GM18520 (cell line): ENCODE data around the gene PIGH.

Experiments
- ATAC-seq: cut with Tn5 transposase; IDR thresholded peaks from one replicate; pipeline ENCODE4 v1.9.1; 2021; ENCODE audit not compliant: unreplicated experiment

Gene PIGH

DNA sequence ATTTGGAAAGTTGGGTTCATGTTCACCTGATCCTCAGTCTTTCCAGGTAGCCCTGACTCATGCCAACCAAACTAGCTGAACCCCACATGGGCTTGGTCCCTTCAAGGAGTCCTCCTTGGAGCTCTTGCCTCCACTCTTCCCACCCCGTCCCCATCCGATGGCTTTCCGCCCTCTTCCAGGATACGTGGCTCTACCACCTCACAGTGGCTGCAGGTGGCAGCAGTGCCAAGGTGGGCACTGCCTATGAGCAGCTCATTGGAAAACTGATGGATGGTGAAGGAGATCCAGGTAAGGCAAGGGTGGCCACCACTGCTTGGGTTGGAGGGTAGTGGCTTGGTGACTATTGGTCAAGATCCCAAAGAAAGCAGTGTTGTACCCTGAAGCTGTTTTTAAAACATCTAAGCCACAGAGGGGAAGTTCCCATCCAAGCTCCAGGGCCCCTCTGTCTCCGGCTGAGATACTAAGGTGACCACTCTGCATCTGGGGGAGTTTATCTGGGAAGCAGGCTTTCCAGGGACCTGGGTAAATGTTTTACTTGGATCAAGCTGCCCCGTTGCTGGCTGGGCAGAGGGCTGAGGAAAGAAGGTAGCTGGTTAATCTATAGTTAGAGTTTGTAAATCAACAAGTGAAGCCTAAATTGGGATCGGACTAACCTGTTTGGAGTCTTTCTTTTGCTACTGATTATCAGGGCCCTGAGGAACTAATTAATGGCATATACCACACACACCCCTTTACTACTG, 23.7 kb downstream of the PIGH start:
- ATAC-seq, result no peak

DNA sequence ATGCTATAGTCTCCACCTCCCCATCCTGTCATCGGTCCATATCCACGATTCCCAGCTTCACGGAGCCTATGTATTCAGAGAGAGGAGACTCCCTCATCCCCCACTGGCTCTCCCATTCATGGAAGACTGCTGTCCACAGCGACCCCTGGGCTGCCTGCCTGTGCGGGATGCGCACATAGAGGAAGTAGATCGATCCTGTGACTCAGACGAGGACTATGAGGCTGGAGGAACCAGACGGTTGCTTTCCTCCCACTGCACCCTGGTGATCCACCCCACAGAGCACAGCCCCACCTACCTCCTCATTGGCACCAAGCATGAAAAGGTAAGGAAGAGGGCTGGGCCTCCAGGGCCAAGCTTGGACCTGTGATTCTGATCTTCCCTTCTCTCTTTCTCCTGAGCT, 24.4 kb downstream of the PIGH start:
- ATAC-seq, result no peak

DNA sequence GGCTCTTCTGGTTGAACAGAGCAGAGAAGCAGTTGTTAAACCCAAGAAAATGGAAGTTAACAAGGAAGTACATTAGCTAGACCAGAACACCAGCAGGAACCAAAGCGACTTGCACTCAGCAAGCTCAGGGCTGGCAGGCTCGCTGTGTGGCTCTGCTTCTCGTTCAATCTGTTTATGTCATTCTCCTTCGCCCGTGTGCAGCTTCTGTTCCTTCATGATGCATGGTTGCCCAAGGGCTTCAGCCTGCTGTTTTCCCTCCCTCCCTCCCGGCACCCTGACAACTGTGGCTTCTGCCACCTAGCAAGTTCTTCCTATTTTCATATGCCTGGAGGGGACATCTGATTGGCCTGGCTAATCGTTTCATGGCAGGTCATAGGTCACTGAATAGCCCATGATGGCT, 25.3 kb downstream of the PIGH start:
- ATAC-seq, result no peak

DNA sequence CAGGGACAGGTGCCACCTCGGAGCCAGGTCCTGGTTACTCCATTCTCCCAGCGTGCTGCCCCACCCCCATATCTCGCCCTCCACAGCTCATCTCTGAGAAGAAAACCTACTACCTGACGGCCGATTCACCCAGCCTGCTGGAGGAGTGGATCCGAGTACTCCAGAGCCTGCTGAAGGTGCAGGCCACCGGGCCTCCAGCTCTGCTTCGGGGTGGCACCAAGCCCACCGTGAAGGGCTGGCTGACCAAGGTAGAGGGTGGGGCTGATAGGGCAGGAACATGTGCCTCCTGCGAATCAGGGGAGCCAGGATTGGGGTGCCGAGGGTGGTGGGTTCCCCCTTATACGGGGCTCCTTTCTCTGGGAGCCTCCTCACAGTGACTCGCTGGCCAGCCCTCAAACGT, 25.9 kb downstream of the PIGH start:
- ATAC-seq, result no peak

DNA sequence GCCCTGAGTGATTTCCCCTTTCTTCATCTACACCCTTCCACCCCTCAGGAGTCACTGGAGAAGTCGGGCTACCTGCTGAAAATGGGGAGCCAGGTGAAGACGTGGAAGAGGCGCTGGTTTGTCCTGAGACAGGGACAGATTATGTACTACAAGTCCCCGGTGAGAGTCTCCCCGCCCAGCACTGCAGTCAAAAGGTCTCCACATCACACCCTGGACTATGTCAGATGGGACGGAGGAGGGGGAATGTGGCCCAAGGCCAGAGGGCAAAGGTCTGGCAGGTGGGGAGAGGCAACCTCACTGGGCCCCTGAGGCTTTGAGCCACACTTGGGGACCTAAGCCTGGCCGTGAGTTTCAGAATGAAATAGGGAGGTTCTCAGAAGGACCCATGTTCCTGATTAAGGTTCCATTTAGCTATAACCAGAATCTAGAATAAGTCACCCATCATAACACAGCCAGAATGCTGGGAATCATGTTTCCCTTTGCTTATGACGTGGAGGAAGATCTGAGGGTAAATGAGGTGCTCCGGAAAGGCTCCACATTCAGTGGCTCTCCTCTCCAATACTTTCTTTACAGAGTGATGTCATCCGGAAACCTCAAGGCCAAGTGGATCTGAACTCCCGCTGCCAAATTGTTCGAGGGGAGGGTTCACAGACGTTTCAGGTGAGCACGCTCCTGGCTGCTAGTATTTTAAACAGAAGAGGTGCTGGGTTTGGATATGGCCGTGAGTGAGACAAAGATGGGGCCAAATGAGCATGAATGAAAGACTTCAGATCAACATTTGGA, 26.6 kb downstream of the PIGH start:
- no peak for ATAC-seq

DNA sequence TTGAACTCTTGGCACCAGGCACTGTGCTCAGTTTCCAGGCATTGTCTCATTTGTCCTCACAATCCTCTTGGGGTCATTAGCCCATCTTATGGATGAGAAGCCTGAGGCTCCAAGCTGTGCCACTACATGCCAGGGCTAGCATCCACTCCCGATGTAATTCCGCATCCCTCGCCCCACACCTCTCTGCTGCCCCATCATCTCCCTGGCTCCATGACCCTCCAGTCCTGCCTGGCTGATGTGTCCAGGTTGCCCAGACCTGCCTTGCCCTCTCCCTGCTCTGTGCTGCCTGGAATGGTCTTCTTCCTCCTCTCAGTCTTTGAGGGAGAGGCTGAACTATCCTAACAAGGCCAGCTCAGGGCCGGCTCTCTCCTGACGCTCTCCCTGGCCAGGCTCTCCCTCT, 27.5 kb downstream of the PIGH start:
- no peak for ATAC-seq

DNA sequence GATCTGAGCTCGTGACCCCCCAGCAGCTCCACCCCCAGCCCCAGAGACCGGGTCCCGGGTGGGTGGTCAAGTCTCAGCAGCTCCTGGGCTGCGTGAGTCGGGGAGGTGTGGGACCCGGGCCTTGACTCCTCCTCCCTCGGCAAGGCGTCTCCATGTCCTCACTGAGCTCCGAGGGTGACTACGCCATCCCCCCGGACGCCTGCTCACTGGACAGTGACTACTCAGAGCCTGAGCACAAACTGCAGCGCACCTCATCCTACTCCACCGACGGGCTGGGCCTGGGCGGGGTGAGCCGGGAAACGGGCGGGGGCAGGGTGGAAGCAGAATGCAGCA, 28.1 kb downstream of the PIGH start:
- ATAC-seq, result no peak

DNA sequence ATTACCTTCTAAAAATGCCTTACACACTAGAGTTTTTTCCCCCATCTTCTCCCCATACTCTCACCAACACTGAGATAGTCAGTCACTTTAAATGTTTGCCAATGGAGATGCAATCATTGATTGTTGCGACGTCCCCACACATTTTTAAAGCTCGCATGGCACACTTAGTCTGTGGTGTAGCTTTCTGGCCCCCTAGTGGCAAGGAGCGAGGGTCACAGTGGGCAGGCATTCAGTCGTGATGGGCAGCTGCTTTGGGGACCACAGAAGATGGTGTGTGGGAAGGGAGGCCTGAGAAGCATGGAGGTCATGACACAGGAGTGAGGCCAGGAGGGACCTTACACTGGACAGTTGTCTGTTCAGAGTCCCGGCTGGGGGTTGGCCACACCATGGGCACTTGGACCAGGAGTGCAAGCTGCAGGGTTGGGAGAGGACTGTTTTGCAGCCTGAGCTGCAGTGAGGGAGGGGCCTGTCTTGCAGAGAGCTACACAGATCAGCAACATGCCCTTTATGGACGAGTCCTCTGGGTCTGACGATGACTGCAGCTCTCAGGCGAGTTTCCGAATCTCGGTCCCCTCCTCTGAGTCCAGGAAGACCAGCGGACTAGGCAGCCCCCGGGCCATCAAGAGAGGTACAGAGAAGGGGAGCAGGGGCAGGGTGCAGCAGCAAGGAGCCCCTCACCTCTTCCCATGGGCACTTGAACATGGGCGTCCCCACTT, 28.6 kb downstream of the PIGH start:
- no peak for ATAC-seq

DNA sequence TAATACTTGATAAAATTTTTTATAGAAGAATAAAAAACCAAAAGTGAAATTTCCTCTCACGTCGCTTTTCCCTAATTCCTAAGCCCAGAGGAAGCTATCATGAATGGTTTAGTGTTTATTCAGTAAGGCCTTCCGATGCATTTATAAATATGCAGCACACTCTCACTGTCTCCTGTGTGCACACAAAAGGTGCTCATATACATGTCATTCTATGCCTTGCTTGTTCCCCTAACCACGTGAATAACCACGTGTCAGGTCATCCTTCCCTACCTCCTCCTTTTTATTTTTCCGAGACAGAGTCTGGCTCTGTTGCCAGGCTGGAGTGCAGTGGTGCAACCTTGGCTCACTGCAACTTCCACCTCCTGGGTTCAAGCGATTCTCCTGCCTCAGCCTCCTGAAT, 29.6 kb downstream of the PIGH start:
- ATAC-seq, result no peak

DNA sequence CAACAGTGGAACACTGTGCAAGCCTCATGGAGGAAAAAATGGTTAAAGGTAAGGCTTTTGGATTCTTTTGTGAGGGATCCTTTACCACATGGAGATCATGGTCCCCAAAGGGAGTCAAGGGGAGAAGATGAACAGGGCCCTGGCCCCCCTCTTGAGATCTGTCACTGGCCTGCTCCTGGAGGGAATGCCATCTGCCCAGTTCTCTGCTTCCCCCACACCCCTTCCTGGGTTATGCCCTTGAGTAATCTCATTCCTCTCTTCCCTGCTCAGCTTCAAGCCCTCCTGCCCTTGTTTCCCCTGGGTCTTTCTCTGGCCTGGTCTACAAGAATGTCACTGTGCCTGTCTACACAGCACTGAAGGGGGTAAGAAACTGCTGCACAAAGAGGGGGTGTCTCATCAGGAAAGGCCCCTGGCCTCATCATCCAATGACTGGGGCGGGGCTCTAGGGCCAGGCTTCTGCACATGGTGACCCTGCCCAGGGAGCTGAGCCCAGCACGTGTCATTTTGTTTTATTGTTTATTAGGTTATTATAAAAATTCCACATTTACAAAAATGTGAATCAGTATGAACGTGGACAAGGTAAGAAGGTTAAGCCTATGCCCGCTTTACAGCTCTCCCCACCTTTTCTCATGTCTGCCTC, 30.3 kb downstream of the PIGH start:
- ATAC-seq, result no peak

DNA sequence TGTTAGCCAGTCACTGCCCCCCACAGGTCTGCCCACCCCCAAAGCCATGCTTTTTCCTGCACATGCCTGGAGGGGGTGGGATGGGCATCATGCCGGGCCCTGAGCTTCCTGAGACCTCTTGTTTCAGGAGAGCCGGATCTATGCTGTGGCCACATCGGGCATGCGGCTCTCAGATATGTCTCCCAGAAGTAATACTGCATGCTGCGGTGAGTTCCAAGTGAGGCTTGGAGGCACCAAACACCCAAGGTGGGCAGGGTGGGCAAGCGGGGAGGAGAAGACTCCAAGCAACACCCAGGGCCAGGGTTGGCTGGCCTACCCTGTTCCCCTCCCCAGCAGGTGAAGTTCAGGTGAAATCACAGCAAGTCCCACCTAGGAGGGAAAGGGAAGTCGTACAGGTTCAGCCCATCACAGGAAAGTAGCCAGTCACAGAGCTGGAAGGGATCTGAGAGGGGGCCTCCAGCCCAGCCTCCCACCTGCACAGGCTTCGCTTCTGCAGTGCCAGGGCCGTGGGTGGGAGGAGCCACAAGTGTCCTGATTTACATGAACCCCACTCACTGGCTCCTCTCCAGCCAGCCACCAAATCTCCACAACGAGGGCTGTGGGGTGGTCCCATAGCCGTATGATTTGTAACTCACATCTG, 30.9 kb downstream of the PIGH start:
- ATAC-seq, result no peak

DNA sequence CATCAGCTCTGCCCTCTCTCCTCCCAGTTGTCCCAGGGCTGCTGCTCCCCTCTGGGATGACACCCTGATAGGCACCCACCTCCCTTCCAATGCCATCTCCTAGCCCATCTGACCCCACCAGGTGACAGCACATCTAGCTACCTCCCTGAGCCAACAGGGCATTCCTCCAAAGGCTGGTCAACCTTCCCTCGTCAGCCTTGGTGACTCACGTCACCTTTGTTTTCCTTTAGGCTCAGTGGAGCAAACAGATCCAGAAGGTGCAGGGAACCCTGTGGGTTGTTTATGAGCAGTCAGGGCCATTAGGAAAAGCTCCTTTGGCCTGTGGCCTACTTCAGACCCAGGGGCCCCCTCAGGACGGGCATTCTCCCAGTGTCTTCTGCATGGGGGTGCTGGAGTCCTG, 32.4 kb downstream of the PIGH start:
- ATAC-seq, result no peak

DNA sequence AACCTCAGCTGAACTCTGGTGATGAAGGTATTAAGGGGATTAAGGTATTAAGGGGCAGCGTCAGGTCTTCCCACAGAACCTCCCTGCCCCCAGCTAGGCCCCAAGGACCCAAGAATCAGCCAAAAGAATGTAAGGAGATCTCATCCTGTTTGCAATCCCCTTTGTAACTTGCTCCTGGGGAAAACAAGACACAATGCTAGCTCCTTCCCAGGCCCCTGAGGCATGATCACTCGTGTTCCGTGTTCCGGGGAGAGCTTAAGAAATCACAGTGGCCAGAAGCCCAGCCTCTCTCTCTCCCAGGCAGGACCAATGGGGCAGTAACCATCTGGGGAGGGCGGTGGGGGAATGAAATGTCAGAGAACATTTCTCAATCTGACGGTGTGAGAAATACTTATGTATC, 33.2 kb downstream of the PIGH start:
- ATAC-seq, result no peak

DNA sequence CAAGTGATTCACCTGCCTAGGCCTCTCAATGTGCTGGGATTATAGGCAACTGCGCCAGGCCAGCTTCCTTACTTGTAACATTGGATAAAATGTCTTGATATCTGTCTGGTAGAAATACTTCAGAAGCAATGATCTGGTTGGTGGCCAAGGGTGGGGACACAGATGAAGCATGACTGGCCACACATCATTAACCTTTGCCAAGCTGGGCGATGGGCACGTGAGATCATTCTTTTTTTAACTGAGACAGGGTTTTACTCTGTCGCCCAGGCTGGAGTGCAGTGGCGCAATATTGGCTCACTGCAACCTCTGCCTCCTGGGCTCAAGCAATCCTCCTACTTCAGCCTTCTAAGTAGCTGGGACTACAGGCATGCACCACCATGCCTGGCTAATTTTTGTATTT, 35.8 kb downstream of the PIGH start:
- ATAC-seq, result no peak

DNA sequence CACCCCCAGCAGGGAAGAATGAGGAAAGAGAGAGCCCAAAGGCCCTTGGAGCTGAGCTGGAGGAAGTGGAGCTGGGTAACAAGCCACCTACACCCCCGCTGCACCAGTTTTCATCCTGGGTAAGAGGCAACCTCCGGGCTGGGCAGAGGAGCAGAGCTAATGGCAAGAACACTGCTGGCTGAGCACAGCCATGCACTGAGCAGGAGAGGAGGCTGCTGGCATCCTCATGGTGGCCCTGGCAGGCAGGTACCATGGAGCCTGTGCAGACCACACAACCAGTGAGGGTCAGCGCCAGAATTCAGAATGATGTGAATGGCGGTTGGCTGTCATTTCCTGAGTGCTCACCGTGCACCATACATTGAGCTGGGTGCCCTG, 37.3 kb downstream of the PIGH start:
- ATAC-seq, result no peak

DNA sequence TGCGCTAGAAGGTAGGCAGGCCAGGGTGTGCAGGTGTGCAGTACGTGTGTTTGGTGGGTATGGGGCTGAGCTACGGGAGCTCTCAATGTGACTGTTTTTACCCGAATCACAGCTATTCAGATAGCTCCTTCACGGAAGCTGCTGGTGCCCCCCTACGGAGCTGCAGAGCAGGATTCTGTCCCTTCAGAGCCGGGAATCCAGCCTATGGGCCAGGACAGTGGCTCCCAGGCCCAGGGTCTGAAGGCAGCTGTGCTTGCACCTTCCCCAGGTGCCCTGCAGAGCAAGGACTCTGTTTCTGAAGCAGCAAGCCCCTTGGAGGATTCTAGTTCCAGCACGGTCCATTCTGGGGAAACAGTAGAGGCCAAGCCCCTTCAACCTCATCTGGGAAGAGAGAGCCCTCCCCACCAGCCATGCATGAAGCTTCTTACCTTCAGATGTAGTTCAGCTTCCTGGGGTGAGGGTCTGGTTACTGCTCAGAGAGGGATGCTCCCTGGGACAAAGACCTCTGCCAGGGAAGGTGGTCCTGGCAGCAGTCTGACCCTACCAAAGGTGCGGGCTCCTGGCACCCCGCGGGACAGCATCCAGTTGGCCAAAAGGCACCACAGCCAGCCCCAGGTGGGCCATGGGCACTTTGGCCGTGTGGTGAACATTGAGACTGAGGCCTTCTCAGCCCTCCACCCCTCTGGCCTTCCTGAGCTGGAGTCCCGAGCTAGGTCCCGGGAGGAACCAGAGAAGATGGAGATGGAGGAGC, 37.9 kb downstream of the PIGH start:
- no peak for ATAC-seq

DNA sequence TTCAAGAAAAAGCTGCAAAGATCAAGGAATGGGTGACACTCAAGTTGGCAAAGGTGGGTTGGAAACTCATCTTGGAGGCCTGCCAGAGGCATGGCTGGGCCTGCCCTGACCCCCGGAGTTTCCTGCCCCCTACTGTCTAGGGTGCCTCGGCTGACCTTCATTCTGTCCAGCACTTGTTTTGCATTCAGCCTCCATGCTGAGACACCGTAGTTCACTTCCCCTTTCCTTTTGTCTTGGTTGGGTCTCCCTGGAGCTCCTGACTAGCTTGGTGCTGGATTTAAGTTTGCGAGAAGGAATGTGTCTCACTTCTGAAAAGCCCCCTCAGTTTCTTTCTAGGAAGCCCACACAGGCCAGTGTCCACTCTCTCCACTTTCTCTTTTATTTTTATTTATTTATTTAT, 40.4 kb downstream of the PIGH start:
- ATAC-seq, result no peak

DNA sequence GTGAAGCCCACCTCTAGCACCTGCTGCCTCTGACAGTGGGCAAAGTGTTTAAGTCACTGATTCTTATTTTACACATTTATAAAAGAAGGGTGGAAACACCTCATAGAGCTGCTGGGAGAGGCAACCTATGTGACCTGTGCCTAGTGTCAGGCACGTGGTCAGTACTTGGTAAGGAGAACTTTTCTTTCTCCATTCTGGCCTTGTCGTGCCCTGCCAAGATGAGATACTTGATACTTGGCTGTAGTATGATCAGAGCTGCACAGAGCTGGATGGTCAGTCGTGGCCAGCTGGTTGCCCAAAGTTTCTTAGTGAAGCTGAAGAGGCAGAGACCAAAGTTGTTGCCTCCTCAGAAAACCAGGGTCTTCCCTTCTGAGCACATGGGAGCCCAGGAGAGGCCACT, 42.4 kb downstream of the PIGH start:
- no peak for ATAC-seq

DNA sequence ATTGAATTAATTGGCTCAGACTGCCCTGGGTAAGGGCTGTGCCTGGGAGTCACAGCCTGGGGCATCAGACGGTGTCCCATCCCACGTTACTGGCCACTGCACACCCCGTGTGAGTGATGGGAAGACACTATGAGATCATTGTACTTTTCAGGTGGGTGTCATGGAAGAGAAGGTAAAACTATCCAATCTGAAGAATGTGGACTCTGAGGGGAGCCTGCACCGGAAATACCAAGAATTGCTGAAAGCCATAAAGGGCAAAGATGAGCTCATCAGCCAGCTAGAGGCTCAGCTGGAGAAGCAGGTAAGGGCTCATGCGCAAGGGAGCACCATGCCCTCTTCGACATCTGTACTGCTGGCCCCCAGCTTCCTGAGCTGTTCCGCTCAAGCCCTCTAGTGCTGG, 43.0 kb downstream of the PIGH start:
- no peak for ATAC-seq

DNA sequence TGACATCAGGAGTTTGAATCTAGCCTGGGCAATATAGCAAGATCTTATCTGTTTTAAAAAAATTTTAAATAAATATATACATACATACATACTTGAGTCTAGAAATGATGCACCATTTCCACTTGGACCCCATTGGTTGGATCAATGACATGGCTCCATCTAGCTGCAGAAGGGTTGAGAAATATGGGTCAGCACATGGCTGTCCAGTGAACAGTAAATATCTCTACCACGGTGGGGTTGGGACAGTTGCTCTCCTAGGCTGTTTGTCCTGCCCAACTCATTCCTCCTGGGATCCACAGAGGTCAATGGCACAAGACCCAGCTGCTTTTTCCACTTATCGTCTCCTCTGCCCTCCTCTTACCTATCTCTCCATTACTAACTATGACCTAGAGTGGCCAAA, 43.4 kb downstream of the PIGH start:
- ATAC-seq, result no peak
